H9 (cell line): Measurements from ENCODE around the gene TRPM5. TPM values are rescaled to one million over a fixed set of nuclear protein-coding genes. Genes with fewer than 3 reads are reported as not detected.

Experiments
- DNase-seq: peaks from one replicate; pipeline ENCODE4 v3.0.0-alpha.2; 2017
- H2AFZ ChIP-seq: one replicate; pipeline ENCODE4 v1.6.1; 2013; ENCODE audit warnings: mild to moderate bottlenecking, low read length, control low read depth, moderate library complexity
- H2AK5ac ChIP-seq: 2 replicates; pipeline ENCODE4 v1.6.1; 2013; ENCODE audit warnings: low read length, control low read depth, mixed read lengths; ENCODE audit not compliant: insufficient read length
- H2BK120ac ChIP-seq: one replicate; pipeline ENCODE4 v1.6.1; 2013; ENCODE audit warnings: low read depth, mild to moderate bottlenecking, low read length, control low read depth, inconsistent platforms; ENCODE audit not compliant: poor library complexity, severe bottlenecking
- H2BK12ac ChIP-seq: 2 replicates; pipeline ENCODE4 v1.6.1; 2013; ENCODE audit warnings: low read length, control low read depth, mixed read lengths, low read depth; ENCODE audit not compliant: insufficient read length
- H2BK15ac ChIP-seq: 2 replicates; pipeline ENCODE4 v1.6.1; 2013; ENCODE audit warnings: low read depth, low read length, control low read depth
- H2BK20ac ChIP-seq: one replicate; pipeline ENCODE4 v1.6.1; 2013; ENCODE audit warnings: low read depth, mild to moderate bottlenecking, low read length, control low read depth, inconsistent platforms; ENCODE audit not compliant: poor library complexity, severe bottlenecking
- H2BK5ac ChIP-seq: 2 replicates; pipeline ENCODE4 v1.6.1; 2013; ENCODE audit warnings: low read length, control low read depth, mixed read lengths; ENCODE audit not compliant: insufficient read length
- H3K14ac ChIP-seq: 2 replicates; pipeline ENCODE4 v1.6.1; 2013; ENCODE audit warnings: low read length, control low read depth; ENCODE audit not compliant: insufficient read depth
- H3K18ac ChIP-seq: 2 replicates; pipeline ENCODE4 v1.6.1; 2013; ENCODE audit warnings: low read depth, mild to moderate bottlenecking, mixed read lengths, low read length, control low read depth; ENCODE audit not compliant: insufficient read length
- H3K23ac ChIP-seq: 2 replicates; pipeline ENCODE4 v1.6.1; 2013; ENCODE audit warnings: low read length, control low read depth, mixed read lengths, low read depth; ENCODE audit not compliant: insufficient read length
- H3K23me2 ChIP-seq: 2 replicates; pipeline ENCODE4 v1.6.1; 2013; ENCODE audit warnings: low read depth, mild to moderate bottlenecking, mixed read lengths, low read length, control low read depth; ENCODE audit not compliant: insufficient read length, poor library complexity, severe bottlenecking
- H3K27ac ChIP-seq: 2 replicates; pipeline ENCODE4 v1.5.1; 2013; ENCODE audit warnings: low read length, control low read depth, mixed read lengths, low read depth; ENCODE audit not compliant: insufficient read length
- H3K27me3 ChIP-seq: 2 replicates; pipeline ENCODE4 v1.6.1; 2013; ENCODE audit warnings: low read length, control low read depth, inconsistent platforms; ENCODE audit not compliant: insufficient read depth
- H3K4ac ChIP-seq: 2 replicates; pipeline ENCODE4 v1.6.1; 2013; ENCODE audit warnings: low read depth, mild to moderate bottlenecking, control low read depth, inconsistent platforms, low read length, moderate library complexity
- H3K4me1 ChIP-seq: 2 replicates; pipeline ENCODE4 v1.6.1; 2013; ENCODE audit warnings: low read length, control low read depth, inconsistent platforms; ENCODE audit not compliant: insufficient read depth
- H3K4me2 ChIP-seq: 2 replicates; pipeline ENCODE4 v1.6.1; 2013; ENCODE audit warnings: low read length, control low read depth, mixed read lengths; ENCODE audit not compliant: insufficient read length, insufficient read depth
- H3K56ac ChIP-seq: 2 replicates; pipeline ENCODE4 v1.6.1; 2013; ENCODE audit warnings: low read depth, mild to moderate bottlenecking, mixed read lengths, low read length, control low read depth; ENCODE audit not compliant: insufficient read length
- H3K79me1 ChIP-seq: 2 replicates; pipeline ENCODE4 v1.6.1; 2013; ENCODE audit warnings: low read depth, mild to moderate bottlenecking, moderate library complexity, low read length, control low read depth, inconsistent platforms; ENCODE audit not compliant: insufficient read depth, poor library complexity, severe bottlenecking
- H3K79me2 ChIP-seq: 2 replicates; pipeline ENCODE4 v1.6.1; 2013; ENCODE audit warnings: low read length, control low read depth, inconsistent platforms; ENCODE audit not compliant: insufficient read depth
- H3K9ac ChIP-seq: 2 replicates; pipeline ENCODE4 v1.6.1; 2013; ENCODE audit warnings: low read length, control low read depth, mixed read lengths; ENCODE audit not compliant: insufficient read length; ENCODE audit errors: extremely low read depth
- H3K9me3 ChIP-seq: one replicate; pipeline ENCODE4 v1.6.1; 2013; ENCODE audit warnings: low read depth, low read length, inconsistent platforms; ENCODE audit not compliant: control insufficient read depth
- H3T11ph ChIP-seq: one replicate; pipeline ENCODE4 v1.6.1; 2013; ENCODE audit warnings: mild to moderate bottlenecking, low read length, control low read depth, inconsistent platforms
- H4K20me1 ChIP-seq: one replicate; pipeline ENCODE4 v1.6.1; 2013; ENCODE audit not compliant: control insufficient read depth, insufficient read length, insufficient read depth
- H4K5ac ChIP-seq: 2 replicates; pipeline ENCODE4 v1.6.1; 2013; ENCODE audit warnings: low read depth, mild to moderate bottlenecking, mixed read lengths, low read length, control low read depth; ENCODE audit not compliant: insufficient read length
- H4K8ac ChIP-seq: replicated peaks from 2 replicates; pipeline ENCODE4 v1.6.1; 2013; ENCODE audit warnings: low read length, control low read depth, mixed read lengths, low read depth; ENCODE audit not compliant: insufficient read length
- H4K91ac ChIP-seq: 2 replicates; pipeline ENCODE4 v1.6.1; 2013; ENCODE audit warnings: low read depth, mild to moderate bottlenecking, moderate library complexity, mixed read lengths, low read length, control low read depth; ENCODE audit not compliant: insufficient read length
- H3K27ac Mint-ChIP-seq, 3 experiments: 2 replicates in 2 of 3; 3 replicates in 1 of 3; pipeline ENCODE4 v1.8.0; 2020 to 2021; ENCODE audit warnings: mixed read lengths in 3 of 3, mild to moderate bottlenecking in 1 of 3, moderate library complexity in 1 of 3
- H3K27me3 Mint-ChIP-seq: 2 replicates; pipeline ENCODE4 v1.8.0; 2021; ENCODE audit warnings: low read depth, mild to moderate bottlenecking, moderate library complexity, mixed read lengths
- H3K36me3 Mint-ChIP-seq, 3 experiments: 2 replicates in 2 of 3; 3 replicates in 1 of 3; pipeline ENCODE4 v1.8.0; 2020 to 2021; ENCODE audit warnings: low read depth in 3 of 3, mixed read lengths in 3 of 3; ENCODE audit not compliant: insufficient read depth in 1 of 3
- H3K4me1 Mint-ChIP-seq, 2 experiments: 2 replicates each; pipeline ENCODE4 v1.8.0; 2020; ENCODE audit warnings: mixed read lengths in 2 of 2
- H3K4me3 Mint-ChIP-seq, 2 experiments: 2 replicates in 1 of 2; 3 replicates in 1 of 2; pipeline ENCODE4 v1.8.0; 2020 to 2021; ENCODE audit warnings: mild to moderate bottlenecking in 2 of 2, mixed read lengths in 2 of 2, moderate library complexity in 1 of 2
- H3K9me3 Mint-ChIP-seq, 2 experiments: 2 replicates in 1 of 2; 3 replicates in 1 of 2; pipeline ENCODE4 v1.8.0; 2020; ENCODE audit warnings: mild to moderate bottlenecking in 2 of 2, mixed read lengths in 2 of 2, moderate library complexity in 1 of 2
- WGBS: extraction: QIAGEN DNeasy Blood & Tissue Kit; methylation state at CpG from one replicate; pipeline ENCODE4 v1.1.7; 2013; ENCODE audit warnings: missing lambda C conversion rate, low lambda C conversion rate, mixed read lengths; ENCODE audit not compliant: insufficient read length; ENCODE audit errors: extremely low coverage; 5-methylcytosine and 5-hydroxymethylcytosine counted together
- total RNA-seq: library from RNA; stranded (reverse); gene quantifications from 2 replicates; pipeline ENCODE4 v1.2.1, GENCODE V29; 2021
- TF ChIP-seq, protein P1 (sequence below): fragments of 200-600 bp; sonication (generic); conservative IDR thresholded peaks from 3 replicates; pipeline ENCODE4 v1.8.0; 2021; ENCODE audit warnings: antibody characterized with exemption, mild to moderate bottlenecking

Gene TRPM5
- total RNA-seq, 1 experiment from 2014 or later: 0.09 TPM

DNA sequence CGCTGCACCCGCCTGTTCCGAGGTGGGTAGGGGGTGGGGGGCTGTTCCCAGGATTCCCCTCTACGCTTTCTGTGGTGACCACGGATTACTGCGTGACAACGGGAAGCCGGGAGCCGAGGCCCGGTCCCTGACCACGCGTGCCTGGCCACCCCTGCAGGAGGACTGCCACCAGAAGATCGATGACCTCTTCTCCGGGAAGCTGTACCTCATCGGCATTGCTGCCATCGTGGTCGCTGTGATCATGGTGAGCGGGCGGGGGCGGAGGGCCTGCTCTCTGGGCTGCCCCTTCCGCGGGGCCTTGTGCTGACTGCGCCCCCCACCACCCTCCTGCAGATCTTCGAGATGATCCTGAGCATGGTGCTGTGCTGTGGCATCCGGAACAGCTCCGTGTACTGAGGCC, 47.8 kb downstream of the TRPM5 start:
- no peak overlapping the region for H4K8ac ChIP-seq
- H3K27ac ChIP-seq: no peak overlapping the region
- TF ChIP-seq, protein P1, sequence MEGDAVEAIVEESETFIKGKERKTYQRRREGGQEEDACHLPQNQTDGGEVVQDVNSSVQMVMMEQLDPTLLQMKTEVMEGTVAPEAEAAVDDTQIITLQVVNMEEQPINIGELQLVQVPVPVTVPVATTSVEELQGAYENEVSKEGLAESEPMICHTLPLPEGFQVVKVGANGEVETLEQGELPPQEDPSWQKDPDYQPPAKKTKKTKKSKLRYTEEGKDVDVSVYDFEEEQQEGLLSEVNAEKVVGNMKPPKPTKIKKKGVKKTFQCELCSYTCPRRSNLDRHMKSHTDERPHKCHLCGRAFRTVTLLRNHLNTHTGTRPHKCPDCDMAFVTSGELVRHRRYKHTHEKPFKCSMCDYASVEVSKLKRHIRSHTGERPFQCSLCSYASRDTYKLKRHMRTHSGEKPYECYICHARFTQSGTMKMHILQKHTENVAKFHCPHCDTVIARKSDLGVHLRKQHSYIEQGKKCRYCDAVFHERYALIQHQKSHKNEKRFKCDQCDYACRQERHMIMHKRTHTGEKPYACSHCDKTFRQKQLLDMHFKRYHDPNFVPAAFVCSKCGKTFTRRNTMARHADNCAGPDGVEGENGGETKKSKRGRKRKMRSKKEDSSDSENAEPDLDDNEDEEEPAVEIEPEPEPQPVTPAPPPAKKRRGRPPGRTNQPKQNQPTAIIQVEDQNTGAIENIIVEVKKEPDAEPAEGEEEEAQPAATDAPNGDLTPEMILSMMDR: no peak
- no peak overlapping the region for H3K18ac ChIP-seq
- no peak overlapping the region for H3K4ac ChIP-seq
- H2BK5ac ChIP-seq: no peak overlapping the region
- H3K4me1 Mint-ChIP-seq: peaks cover 2 to 6% of the 10 kb centered on the region in 2 experiments
- peaks cover 4 to 19% (median 13%) of the 10 kb centered on the region in 3 experiments; a peak in 6 of 7 replicates for H3K36me3 Mint-ChIP-seq
- no peak overlapping the region for H2AFZ ChIP-seq
- DNase-seq: no peak
- no peak overlapping the region for H3K4me2 ChIP-seq
- no peak overlapping the region for H4K91ac ChIP-seq
- no peak overlapping the region for H3K9ac ChIP-seq
- no peaks in the 10 kb centered on the region for H3K79me1 ChIP-seq
- peaks cover 11% of the 10 kb centered on the region for H3K23me2 ChIP-seq
- no peaks in the 10 kb centered on the region for H3K4me1 ChIP-seq
- H2BK15ac ChIP-seq: no peak overlapping the region
- H3T11ph ChIP-seq: no peak overlapping the region
- H3K27me3 ChIP-seq: no peaks in the 10 kb centered on the region
- WGBS: no CpG with 5 or more reads among the region's 26 CpGs
- no peaks in the 10 kb centered on the region for H4K20me1 ChIP-seq
- H3K9me3 Mint-ChIP-seq: no peaks in the 10 kb centered on the region
- H4K5ac ChIP-seq: no peak overlapping the region
- no peaks in the 10 kb centered on the region for H3K9me3 ChIP-seq
- H3K56ac ChIP-seq: no peak overlapping the region
- no peak overlapping the region for H3K4me3 Mint-ChIP-seq
- H2BK20ac ChIP-seq: no peak overlapping the region
- H2BK12ac ChIP-seq: no peak overlapping the region
- H3K79me2 ChIP-seq: no peaks in the 10 kb centered on the region
- no peaks in the 10 kb centered on the region for H3K27me3 Mint-ChIP-seq
- H2AK5ac ChIP-seq: no peak overlapping the region
- no peak overlapping the region for H2BK120ac ChIP-seq
- no peak overlapping the region for H3K23ac ChIP-seq
- no peak overlapping the region for H3K14ac ChIP-seq
- no peak overlapping the region for H3K27ac Mint-ChIP-seq
